K562 (cell line): ENCODE measurements around the gene MALSU1. TPM values are rescaled to one million over a fixed set of nuclear protein-coding genes. Genes with fewer than 3 reads are reported as not detected.

Experiments used
- ARID3A ChIP-seq: IDR thresholded peaks from 2 replicates; pipeline ENCODE4 v1.6.1; 2012; ENCODE audit warnings: low read depth, low read length, improper control_type of control experiment, borderline replicate concordance
- ELK1 ChIP-seq: sonication (generic); formaldehyde crosslinking; IDR thresholded peaks from 2 replicates; pipeline ENCODE4 v1.8.1; 2022; ENCODE audit warnings: missing genetic modification reagents
- FOSL1 ChIP-seq: fragments of 200-800 bp; sonication (Bioruptor generic); conservative IDR thresholded peaks from 2 replicates; pipeline ENCODE4 v1.6.1; 2016; ENCODE audit warnings: missing genetic modification characterization, missing compliant biosample characterization
- FOXM1 ChIP-seq, 2 experiments: fragments of 450-650 bp in 1 of 2; sonication (generic) in 1 of 2; formaldehyde crosslinking in 1 of 2; IDR thresholded peaks; 2 replicates each; pipeline versions ENCODE4 v1.6.1 to v1.9.0; 2017 to 2022; ENCODE audit warnings: low read depth in 2 of 2, mild to moderate bottlenecking in 2 of 2, missing genetic modification reagents in 1 of 2, moderate library complexity in 1 of 2
- FUS ChIP-seq: fragments of 200-400 bp; formaldehyde crosslinking; optimal IDR thresholded peaks from 2 replicates; pipeline ENCODE3; 2017; ENCODE audit warnings: low read depth, low read length
- GATA2 ChIP-seq: sonication (generic); formaldehyde crosslinking; IDR thresholded peaks from 2 replicates; pipeline ENCODE4 v1.4.0; 2020; ENCODE audit warnings: mild to moderate bottlenecking, missing genetic modification reagents
- HCFC1 ChIP-seq: IDR thresholded peaks from 2 replicates; pipeline ENCODE4 v1.6.1; 2012; ENCODE audit warnings: low read depth, low read length, improper control_type of control experiment
- HOXB6 ChIP-seq: fragments of 250-450 bp; sonication (Bioruptor Pico); IDR thresholded peaks from 2 replicates; pipeline ENCODE4 v1.5.1; 2022; ENCODE audit warnings: mild to moderate bottlenecking, borderline replicate concordance
- PTRF ChIP-seq: fragments of 450-650 bp; IDR thresholded peaks from 2 replicates; pipeline ENCODE4 v1.6.1; 2016; ENCODE audit warnings: mild to moderate bottlenecking, missing genetic modification characterization, missing compliant biosample characterization
- RBBP5 ChIP-seq: fragments of 200-600 bp; sonication (generic); IDR thresholded peaks from 2 replicates; pipeline ENCODE4 v1.6.1; 2012; ENCODE audit warnings: borderline replicate concordance, mild to moderate bottlenecking, low read length, control low read depth, inconsistent platforms; ENCODE audit not compliant: insufficient read depth, poor library complexity, severe bottlenecking
- SMAD3 ChIP-seq: fragments of 450-650 bp; formaldehyde crosslinking; conservative IDR thresholded peaks from 2 replicates; pipeline ENCODE4 v1.4.0; 2020; ENCODE audit warnings: mild to moderate bottlenecking
- ZBTB7A ChIP-seq: IDR thresholded peaks from 2 replicates; pipeline ENCODE4 v1.6.1; 2011; ENCODE audit warnings: low read depth, mild to moderate bottlenecking, low read length, moderate library complexity, borderline replicate concordance; ENCODE audit not compliant: control insufficient read depth
- ZNF354B ChIP-seq: fragments of 250-450 bp; sonication (Bioruptor Pico); IDR thresholded peaks from 2 replicates; pipeline ENCODE4 v1.4.0; 2020
- ZNF449 ChIP-seq: fragments of 250-450 bp; sonication (Bioruptor Pico); IDR thresholded peaks from 2 replicates; pipeline ENCODE4 v1.8.0; 2022; ENCODE audit warnings: moderate library complexity, mild to moderate bottlenecking, inconsistent platforms
- ZNF76 ChIP-seq: fragments of 250-450 bp; sonication (Bioruptor Pico); IDR thresholded peaks from 2 replicates; pipeline ENCODE4 v1.4.0; 2020; ENCODE audit warnings: mild to moderate bottlenecking, moderate library complexity, borderline replicate concordance
- ZNF77 ChIP-seq: fragments of 250-450 bp; sonication (Bioruptor Pico); IDR thresholded peaks from 2 replicates; pipeline ENCODE4 v1.5.0; 2020
- polyA plus RNA-seq, 8 experiments: library from polyadenylated mRNA; depleted of rRNA in 4 of 8; stranded (reverse) in 5 of 8; unstranded in 3 of 8; fragments of >200 nt; fragmentation: Nextera tagmentation in 2 of 8; fragmentation: Illumina TruSeq in 1 of 8; extraction: Ambion mirVana in 2 of 8; extraction: Trizol in 1 of 8; gene quantifications; 2 replicates each; pipeline versions ENCODE4 v1.2.1 to v1.2.3, GENCODE V29; 2011 to 2014; ENCODE audit warnings: inconsistent platforms in 1 of 8, missing spikeins in 1 of 8
- total RNA-seq, 7 experiments: library from RNA; depleted of rRNA in 6 of 7; stranded (reverse); fragments of >200 nt in 6 of 7; fragmentation: Illumina TruSeq in 2 of 7; extraction: Trizol in 2 of 7; gene quantifications; 2 replicates each; pipeline versions ENCODE4 v1.2.1 to v1.2.3, GENCODE V29; 2011 to 2021; ENCODE audit warnings: low replicate concordance in 1 of 7

The MALSU1 gene
- total and polyA plus RNA-seq, 9 of the 15 experiments (the other 6 are each of a cell fraction or from before 2014, with no cell fraction given), result 12.3 to 308 (median 81.2) TPM

- TF ChIP-seq ZNF449 (CRISPR knock-in tag), result no peak
- TF ChIP-seq ZNF76 (CRISPR knock-in tag), result no peak
- no peak for TF ChIP-seq HCFC1
- TF ChIP-seq FOSL1 (tag), result no peak
- no peak for TF ChIP-seq GATA2 (CRISPR knock-in tag)
- no peak for TF ChIP-seq PTRF (tag)
- no peak for TF ChIP-seq ZBTB7A
- no peak for TF ChIP-seq FOXM1 (IDR thresholded peaks at IDR 0.05; ENCODE audit: low read depth)
- no peak for TF ChIP-seq FOXM1 (CRISPR knock-in tag; IDR thresholded peaks at IDR 0.05; ENCODE audit: low read depth)
- TF ChIP-seq ELK1, result no peak
- no peak for TF ChIP-seq ARID3A
- TF ChIP-seq ZNF77 (CRISPR knock-in tag), result no peak
- TF ChIP-seq ZNF354B (CRISPR knock-in tag), result no peak
- no peak for TF ChIP-seq HOXB6 (CRISPR knock-in tag)
- TF ChIP-seq FUS, result no peak
- no peak for TF ChIP-seq SMAD3 (CRISPR knock-in tag)
- TF ChIP-seq RBBP5, result no peak
Observed at GRCh38 chr7:23264916-23265458, 34.2 kb upstream of the MALSU1 start (continued).
